SK-N-SH (cell line): Measurements from ENCODE around the gene ANAPC5. TPM values are rescaled to one million over a fixed set of nuclear protein-coding genes. Genes with fewer than 3 reads are reported as not detected.

ENCODE experiments used
- CTCF ChIA-PET: fragments of 300-600, 350-600 bp; formaldehyde crosslinking; extraction: SDS; loops from one replicate; lab custom pipeline; 2021; lab: Yijun Ruan, JAX
- POLR2A ChIA-PET: fragments of 350-600 bp; sonication (Branson Sonifier 250); formaldehyde crosslinking; extraction: SDS; loops from one replicate; lab custom pipeline; 2020; ENCODE audit warnings: antibody characterized with exemption, inconsistent platforms; lab: Yijun Ruan, JAX
- DNase-seq: peaks from one replicate; pipeline ENCODE4 v3.0.0; 2012
- H2AFZ ChIP-seq: fragments of 200-600 bp; sonication (generic); 2 replicates; pipeline ENCODE4 v1.8.1; 2016; ENCODE audit warnings: antibody characterized with exemption, mild to moderate bottlenecking, low read depth
- H3F3A ChIP-seq: fragments of 200-600 bp; sonication (generic); replicated peaks from 2 replicates; pipeline ENCODE3; 2016; ENCODE audit warnings: antibody characterized with exemption, mild to moderate bottlenecking; ENCODE audit not compliant: insufficient read depth
- H3K27ac ChIP-seq, 2 experiments: fragments of 200-500 bp in 1 of 2; fragments of 200-600 bp in 1 of 2; sonication (Bioruptor generic) in 1 of 2; sonication (generic), shearing (Covaris generic) in 1 of 2; 2 replicates each; pipeline versions ENCODE4 v1.5.1 to v1.6.1; 2014 to 2016; ENCODE audit warnings: low read depth in 2 of 2, inconsistent platforms in 1 of 2, low read length in 1 of 2, mild to moderate bottlenecking in 1 of 2, mixed read lengths in 1 of 2
- H3K27me3 ChIP-seq: fragments of 200-600 bp; sonication (generic), shearing (Covaris generic); 2 replicates; pipeline ENCODE4 v1.6.1; 2016; ENCODE audit warnings: mixed run types; ENCODE audit not compliant: insufficient read depth
- H3K36me3 ChIP-seq, 2 experiments: fragments of 200-500 bp in 1 of 2; fragments of 200-600 bp in 1 of 2; sonication (Bioruptor generic) in 1 of 2; sonication (generic) in 1 of 2; replicated peaks in 1 of 2; 2 replicates each; pipeline versions ENCODE3 to v1.5.1; 2014 to 2016; ENCODE audit warnings: low read length in 1 of 2, mild to moderate bottlenecking in 1 of 2; ENCODE audit not compliant: insufficient read depth in 2 of 2, control insufficient read depth in 1 of 2
- H3K4me1 ChIP-seq, 2 experiments: fragments of 200-500 bp in 1 of 2; fragments of 200-600 bp in 1 of 2; sonication (Bioruptor generic) in 1 of 2; sonication (generic), shearing (Covaris generic) in 1 of 2; 2 replicates each; pipeline versions ENCODE4 v1.5.1 to v1.6.1; 2014 to 2016; ENCODE audit warnings: low read depth in 1 of 2, low read length in 1 of 2, mixed run types in 1 of 2; ENCODE audit not compliant: insufficient read depth in 2 of 2, control insufficient read depth in 1 of 2
- H3K4me2 ChIP-seq: fragments of 200-600 bp; sonication (generic), shearing (Covaris generic); 2 replicates; pipeline ENCODE4 v1.6.1; 2017; ENCODE audit warnings: mixed run types
- H3K4me3 ChIP-seq, 2 experiments: fragments of 200-500 bp in 1 of 2; fragments of 200-600 bp in 1 of 2; sonication (Bioruptor generic) in 1 of 2; sonication (generic), shearing (Covaris generic) in 1 of 2; 2 replicates each; pipeline versions ENCODE4 v1.5.1 to v1.8.1; 2014 to 2016; ENCODE audit warnings: low read depth in 2 of 2, inconsistent platforms in 1 of 2, low read length in 1 of 2, mild to moderate bottlenecking in 1 of 2, mixed read lengths in 1 of 2, moderate library complexity in 1 of 2
- H3K79me2 ChIP-seq: fragments of 200-600 bp; sonication (generic); 2 replicates; pipeline ENCODE4 v1.8.1; 2017; ENCODE audit warnings: mild to moderate bottlenecking; ENCODE audit not compliant: insufficient read depth
- H3K9ac ChIP-seq: fragments of 200-600 bp; sonication (generic); 2 replicates; pipeline ENCODE4 v1.6.1; 2017; ENCODE audit warnings: mixed run types
- H3K9me2 ChIP-seq: fragments of 200-600 bp; sonication (generic); 2 replicates; pipeline ENCODE4 v1.6.1; 2017; ENCODE audit warnings: mixed run types
- H3K9me3 ChIP-seq: fragments of 200-600 bp; sonication (generic); 2 replicates; pipeline ENCODE4 v1.6.1; 2017; ENCODE audit warnings: mixed run types, mild to moderate bottlenecking, moderate library complexity
- H4K20me1 ChIP-seq: fragments of 200-600 bp; sonication (generic); 2 replicates; pipeline ENCODE4 v1.6.1; 2017; ENCODE audit warnings: mild to moderate bottlenecking, mixed run types; ENCODE audit not compliant: insufficient read depth
- GATA2 ChIP-seq: sonication (generic); formaldehyde crosslinking; IDR thresholded peaks from 2 replicates; pipeline ENCODE4 v1.5.0; 2020; ENCODE audit warnings: mild to moderate bottlenecking, missing genetic modification reagents
- JUND ChIP-seq: IDR thresholded peaks from 2 replicates; pipeline ENCODE4 v1.4.0; 2012
- MEF2A ChIP-seq: IDR thresholded peaks from 2 replicates; pipeline ENCODE4 v1.4.0; 2012; ENCODE audit warnings: low read depth, borderline replicate concordance
- NFIC ChIP-seq: IDR thresholded peaks from 2 replicates; pipeline ENCODE4 v1.4.0; 2012; ENCODE audit warnings: borderline replicate concordance
- NRF1 ChIP-seq: IDR thresholded peaks from 2 replicates; pipeline ENCODE4 v1.6.1; 2012; ENCODE audit warnings: low read depth, mild to moderate bottlenecking, low read length
- RAD21 ChIP-seq: IDR thresholded peaks from 2 replicates; pipeline ENCODE4 v1.6.1; 2012; ENCODE audit warnings: mild to moderate bottlenecking, low read length
- RCOR1 ChIP-seq: fragments of 150-350 bp; IDR thresholded peaks from 2 replicates; pipeline ENCODE4 v1.6.1; 2017; ENCODE audit warnings: antibody characterized with exemption, low read length
- TAF1 ChIP-seq: IDR thresholded peaks from 2 replicates; pipeline ENCODE4 v1.6.1; 2012; ENCODE audit warnings: low read depth, mild to moderate bottlenecking, low read length, moderate library complexity, borderline replicate concordance
- USF1 ChIP-seq: IDR thresholded peaks from 2 replicates; pipeline ENCODE4 v1.4.0; 2012; ENCODE audit warnings: low read depth, borderline replicate concordance
- USF2 ChIP-seq: fragments of 150-350 bp; IDR thresholded peaks from 2 replicates; pipeline ENCODE4 v1.6.1; 2017; ENCODE audit warnings: antibody characterized with exemption, low read length, low read depth, borderline replicate concordance
- YY1 ChIP-seq: IDR thresholded peaks from 2 replicates; pipeline ENCODE4 v1.4.0; 2012; ENCODE audit warnings: low read depth, mild to moderate bottlenecking
- WGBS: methylation state at CpG from one replicate; pipeline ENCODE4 v1.1.6; 2017; ENCODE audit warnings: low lambda C conversion rate; 5-methylcytosine and 5-hydroxymethylcytosine counted together
- polyA plus RNA-seq, 3 experiments: library from polyadenylated mRNA; depleted of rRNA; stranded (reverse); fragments of >200 nt; gene quantifications; 2 replicates each; pipeline ENCODE4 v1.2.3, GENCODE V29; 2012

ANAPC5 gene
- polyA plus RNA-seq, 1 of the 3 experiments (the other 2 are of a cell fraction) = 110 TPM

- H3K9me3 ChIP-seq = no peaks in the 10 kb centered on the region
- no peak for DNase-seq
- no peak overlapping the region for H2AFZ ChIP-seq
- CTCF ChIA-PET = no interaction called here
- no peaks in the 10 kb centered on the region for H3K4me1 ChIP-seq
- 95% methylated on average over 9 of the region's 9 CpGs for WGBS
- peaks cover 8% of the 10 kb centered on the region; the same call in 1 of the 2 replicates for H4K20me1 ChIP-seq
- H3K27me3 ChIP-seq = no peaks in the 10 kb centered on the region
- H3K9me2 ChIP-seq = no peaks in the 10 kb centered on the region
- H3K79me2 ChIP-seq = peaks cover 18% of the 10 kb centered on the region
- no peak overlapping the region for H3K4me2 ChIP-seq
- POLR2A ChIA-PET = no interaction called here
- no peaks in the 10 kb centered on the region for H3F3A ChIP-seq
- no peak overlapping the region for H3K9ac ChIP-seq
- peaks cover 0 to 11% of the 10 kb centered on the region in 2 experiments for H3K36me3 ChIP-seq
- H3K4me3 ChIP-seq = no peak overlapping the region
- no peak overlapping the region for H3K27ac ChIP-seq
- no peak for TF ChIP-seq MEF2A
- no peak for TF ChIP-seq NFIC
These were observed 63.2 kb downstream of the ANAPC5 start for GRCh38 chr12:121288986-121289385.

GRCh38 chr12:121288158-121288845 is 63.9 kb downstream of the ANAPC5 start:
- WGBS = 83% methylated on average over 10 of the region's 10 CpGs
- no peaks in the 10 kb centered on the region for H3K4me1 ChIP-seq
- DNase-seq = no peak
- H3K27ac ChIP-seq = no peak overlapping the region
- CTCF ChIA-PET = interaction anchor here (0.9 to 1.5 kb wide), 3 partner anchors 9 to 155 kb away, joined by 3 to 5 read pairs (median 3); no protein-coding TSS in a partner anchor
- TF ChIP-seq YY1 = no peak
- TF ChIP-seq RAD21 = no peak
- TF ChIP-seq GATA2 (CRISPR knock-in tag) = no peak
- TF ChIP-seq USF1 = no peak
- no peak for TF ChIP-seq USF2
- TF ChIP-seq RCOR1 = no peak
- no peak for TF ChIP-seq TAF1
- TF ChIP-seq NFIC = no peak
- TF ChIP-seq NRF1 = no peak
- TF ChIP-seq JUND = no peak
- peaks cover 13% of the 10 kb centered on the region for H3K79me2 ChIP-seq
- H3K9me3 ChIP-seq = no peaks in the 10 kb centered on the region
- no peak overlapping the region for H2AFZ ChIP-seq
- H3K4me2 ChIP-seq = no peak overlapping the region
- POLR2A ChIA-PET = no interaction called here
- H3K9me2 ChIP-seq = no peaks in the 10 kb centered on the region
- H3K4me3 ChIP-seq = no peak overlapping the region
- no peaks in the 10 kb centered on the region for H3F3A ChIP-seq
- peaks cover 0 to 11% of the 10 kb centered on the region in 2 experiments for H3K36me3 ChIP-seq
- no peak overlapping the region for H3K9ac ChIP-seq
- H3K27me3 ChIP-seq = no peaks in the 10 kb centered on the region
- H4K20me1 ChIP-seq = peaks cover 5% of the 10 kb centered on the region; the same call in 1 of the 2 replicates
